ENCODE data around the gene CCL8. TPM values are rescaled to one million over a fixed set of nuclear protein-coding genes. Genes with fewer than 3 reads are reported as not detected.

The CCL8 gene
- polyA plus RNA-seq, 1 of the 3 experiments (the other 2 are of a cell fraction) = not detected

DNA sequence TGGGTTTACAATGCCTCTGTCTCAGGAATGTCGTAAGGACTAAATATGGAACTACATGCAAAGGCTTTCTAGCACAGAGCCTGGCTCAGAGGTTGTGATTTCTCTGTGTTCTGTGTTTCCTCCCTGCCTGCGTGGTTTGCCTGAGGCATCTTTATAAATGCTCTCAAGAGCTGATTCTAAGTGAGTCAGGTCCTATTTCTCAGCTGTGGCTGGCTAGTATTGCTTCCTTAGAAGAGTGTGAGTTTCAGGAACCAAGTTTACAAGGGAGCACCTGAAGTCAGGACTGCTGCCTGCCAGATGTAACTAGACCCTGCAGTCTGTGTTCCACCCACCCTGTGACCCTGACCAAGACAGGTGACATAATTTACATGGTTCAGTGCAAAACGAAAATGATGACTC, 51.8 kb downstream of the CCL8 start (continued):
- TF ChIP-seq RFX5 (IDR thresholded peaks at IDR 0.05; ENCODE audit: low read length) = no peak
- no peak for TF ChIP-seq GATA2 (CRISPR knock-in tag; IDR thresholded peaks at IDR 0.05)
- no peak for TF ChIP-seq JUND (IDR thresholded peaks at IDR 0.05)

Other genes with a start within 250 kb of the CCL8 start
- 210 and 296 TPM in 2 replicates for gene CCL2, start 64.2 kb upstream of the CCL8 start, polyA plus RNA-seq (2012; rRNA removed)
- 0.50 and 0.72 TPM in 2 replicates for gene CCL7, start 49.2 kb upstream of the CCL8 start, polyA plus RNA-seq (2012; rRNA removed)
- gene CCL11, start 33.7 kb upstream of the CCL8 start, polyA plus RNA-seq (2012; rRNA removed) = not detected in 2 replicates
- not detected in 2 replicates for gene CCL13, start 37.0 kb downstream of the CCL8 start, polyA plus RNA-seq (2012; rRNA removed)
- gene CCL1, start 43.8 kb downstream of the CCL8 start, polyA plus RNA-seq (2012; rRNA removed) = not detected in 2 replicates

Data from SK-N-SH (cell line).